Measurements from ENCODE around the gene UBE2K. TPM values are rescaled to one million over a fixed set of nuclear protein-coding genes. Genes with fewer than 3 reads are reported as not detected.
A peak's percentile ranks its signal among the peaks of the same experiment; 100 is the strongest.

Gene UBE2K
- total and polyA plus RNA-seq, 2 of the 13 experiments (the other 11 are each of a cell fraction or from before 2014, with no cell fraction given): 36.2 to 81.0 TPM

DNA sequence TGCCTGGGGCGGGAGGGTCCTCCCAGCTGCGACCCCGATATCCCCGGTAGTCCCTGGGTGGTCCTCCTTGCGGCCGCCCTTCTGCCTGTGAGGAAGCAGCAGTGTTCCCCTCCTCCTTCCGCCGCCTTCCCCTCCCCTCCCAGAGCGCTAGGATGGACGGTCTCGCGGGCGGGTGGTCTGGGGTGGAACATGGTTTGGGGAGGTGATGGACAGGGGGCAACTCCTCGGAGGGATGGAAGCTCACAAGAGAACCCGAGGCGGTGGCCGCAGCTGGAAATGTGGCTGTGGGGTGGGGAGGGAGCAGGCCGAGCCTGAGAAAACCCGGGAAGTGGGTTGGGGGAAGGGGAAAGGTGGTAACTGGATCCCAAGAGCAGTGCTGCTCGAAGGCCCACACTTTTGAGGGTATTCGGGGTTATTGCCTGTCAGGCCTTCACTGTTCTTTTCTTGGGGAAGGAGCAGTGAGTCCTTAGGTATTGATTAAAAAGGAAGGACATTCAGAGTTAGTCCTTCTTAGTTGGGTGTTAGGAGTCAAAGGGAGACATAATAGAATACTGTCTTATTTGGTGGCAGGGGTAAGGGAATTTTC, 581 bp downstream of the UBE2K start (continued):
- TF ChIP-seq ATF2 (CRISPR knock-in tag; IDR thresholded peaks at IDR 0.05) (no peak), ZNF558 (CRISPR knock-in tag; IDR thresholded peaks at IDR 0.05; ENCODE audit: borderline replicate concordance) (0 out of 2 replicates have a peak, but pooled peaks have one; percentile 33), THAP8 (CRISPR knock-in tag; IDR thresholded peaks at IDR 0.05; ENCODE audit: borderline replicate concordance) (no peak), HNF4G (IDR thresholded peaks at IDR 0.05; ENCODE audit: borderline replicate concordance, low read depth, low read length) (no peak), HNF4G (CRISPR knock-in tag; IDR thresholded peaks at IDR 0.05; ENCODE audit: borderline replicate concordance, low read depth) (no peak), ZFP36L1 (CRISPR knock-in tag; IDR thresholded peaks at IDR 0.05) (no peak), ZNF788 (CRISPR knock-in tag; IDR thresholded peaks at IDR 0.05; ENCODE audit: borderline replicate concordance) (0 out of 2 replicates have a peak, but pooled peaks have one; percentile 3), RORA (CRISPR knock-in tag; IDR thresholded peaks at IDR 0.05) (no peak), ZFP36L2 (CRISPR knock-in tag; IDR thresholded peaks at IDR 0.05) (no peak), KLF16 (CRISPR knock-in tag; IDR thresholded peaks at IDR 0.05) (0 out of 4 replicates have a peak, but pooled peaks of 1 of the 2 experiments have one; percentile 7), ZNF709 (CRISPR knock-in tag; IDR thresholded peaks at IDR 0.05) (no peak), SP4 (CRISPR knock-in tag; IDR thresholded peaks at IDR 0.05) (no peak; the same call in 1 of the 2 replicates), GFI1 (CRISPR knock-in tag; IDR thresholded peaks at IDR 0.05; ENCODE audit: borderline replicate concordance) (0 out of 2 replicates have a peak, but pooled peaks have one; percentile 4), MAZ (IDR thresholded peaks at IDR 0.05; ENCODE audit: borderline replicate concordance, low read depth, low read length) (no peak), MAZ (CRISPR knock-in tag; IDR thresholded peaks at IDR 0.05; ENCODE audit: low read depth) (no peak), ZNF672 (CRISPR knock-in tag; IDR thresholded peaks at IDR 0.05) (0 out of 2 replicates have a peak, but pooled peaks have one; percentile 10), ZBED4 (CRISPR knock-in tag; IDR thresholded peaks at IDR 0.05; ENCODE audit: borderline replicate concordance) (no peak)
- TF ChIP-seq, protein P1, sequence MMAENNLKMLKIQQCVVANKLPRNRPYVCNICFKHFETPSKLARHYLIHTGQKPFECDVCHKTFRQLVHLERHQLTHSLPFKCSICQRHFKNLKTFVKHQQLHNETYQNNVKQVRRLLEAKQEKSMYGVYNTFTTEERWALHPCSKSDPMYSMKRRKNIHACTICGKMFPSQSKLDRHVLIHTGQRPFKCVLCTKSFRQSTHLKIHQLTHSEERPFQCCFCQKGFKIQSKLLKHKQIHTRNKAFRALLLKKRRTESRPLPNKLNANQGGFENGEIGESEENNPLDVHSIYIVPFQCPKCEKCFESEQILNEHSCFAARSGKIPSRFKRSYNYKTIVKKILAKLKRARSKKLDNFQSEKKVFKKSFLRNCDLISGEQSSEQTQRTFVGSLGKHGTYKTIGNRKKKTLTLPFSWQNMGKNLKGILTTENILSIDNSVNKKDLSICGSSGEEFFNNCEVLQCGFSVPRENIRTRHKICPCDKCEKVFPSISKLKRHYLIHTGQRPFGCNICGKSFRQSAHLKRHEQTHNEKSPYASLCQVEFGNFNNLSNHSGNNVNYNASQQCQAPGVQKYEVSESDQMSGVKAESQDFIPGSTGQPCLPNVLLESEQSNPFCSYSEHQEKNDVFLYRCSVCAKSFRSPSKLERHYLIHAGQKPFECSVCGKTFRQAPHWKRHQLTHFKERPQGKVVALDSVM (CRISPR knock-in tag; IDR thresholded peaks at IDR 0.05): no peak
- TF ChIP-seq, protein P2, sequence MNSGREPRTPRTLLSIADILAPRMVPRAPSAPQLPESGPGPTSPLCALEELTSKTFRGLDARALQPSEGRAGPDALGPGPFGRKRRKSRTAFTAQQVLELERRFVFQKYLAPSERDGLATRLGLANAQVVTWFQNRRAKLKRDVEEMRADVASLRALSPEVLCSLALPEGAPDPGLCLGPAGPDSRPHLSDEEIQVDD (CRISPR knock-in tag; IDR thresholded peaks at IDR 0.05; ENCODE audit: borderline replicate concordance): peak; percentile 12; the same call in 1 of the 2 replicates

All from HepG2 (cell line).